ENCODE measurements around the gene B3GAT1.

B3GAT1 gene

GRCh38 chr11:134371436-134372185 lies 40.4 kb downstream of the B3GAT1 start:
- DNase-seq (ENCODE audit: low read depth) = no peak

GRCh38 chr11:134370526-134371435 lies 41.3 kb downstream of the B3GAT1 start:
- DNase-seq (ENCODE audit: low read depth) = no peak

GRCh38 chr11:134369656-134370525 lies 42.2 kb downstream of the B3GAT1 start:
- no peak for DNase-seq (ENCODE audit: low read depth)

GRCh38 chr11:134367781-134368180 lies 44.3 kb downstream of the B3GAT1 start:
- no peak for DNase-seq (ENCODE audit: low read depth)

DNA sequence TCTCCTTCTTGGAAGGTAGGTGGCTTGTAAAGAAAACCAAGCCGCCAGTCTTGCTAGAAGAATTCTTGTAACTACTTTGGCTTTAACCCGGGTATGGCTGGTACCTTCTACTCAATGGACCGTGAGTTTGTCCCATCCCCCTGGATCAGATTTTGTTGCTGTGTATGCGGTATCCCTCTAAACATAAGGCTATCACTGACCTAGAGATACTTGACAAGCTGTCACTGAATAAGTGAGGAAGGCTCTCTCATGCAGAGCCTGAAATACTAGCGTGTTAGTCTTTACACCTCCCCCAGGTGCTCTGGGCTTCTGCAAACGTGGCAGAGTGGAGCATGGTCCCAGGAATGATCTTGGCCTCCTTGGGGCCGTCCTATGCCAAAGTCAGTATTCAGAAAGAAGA lies 45.8 kb downstream of the B3GAT1 start:
- no peak for DNase-seq (ENCODE audit: low read depth)

DNA sequence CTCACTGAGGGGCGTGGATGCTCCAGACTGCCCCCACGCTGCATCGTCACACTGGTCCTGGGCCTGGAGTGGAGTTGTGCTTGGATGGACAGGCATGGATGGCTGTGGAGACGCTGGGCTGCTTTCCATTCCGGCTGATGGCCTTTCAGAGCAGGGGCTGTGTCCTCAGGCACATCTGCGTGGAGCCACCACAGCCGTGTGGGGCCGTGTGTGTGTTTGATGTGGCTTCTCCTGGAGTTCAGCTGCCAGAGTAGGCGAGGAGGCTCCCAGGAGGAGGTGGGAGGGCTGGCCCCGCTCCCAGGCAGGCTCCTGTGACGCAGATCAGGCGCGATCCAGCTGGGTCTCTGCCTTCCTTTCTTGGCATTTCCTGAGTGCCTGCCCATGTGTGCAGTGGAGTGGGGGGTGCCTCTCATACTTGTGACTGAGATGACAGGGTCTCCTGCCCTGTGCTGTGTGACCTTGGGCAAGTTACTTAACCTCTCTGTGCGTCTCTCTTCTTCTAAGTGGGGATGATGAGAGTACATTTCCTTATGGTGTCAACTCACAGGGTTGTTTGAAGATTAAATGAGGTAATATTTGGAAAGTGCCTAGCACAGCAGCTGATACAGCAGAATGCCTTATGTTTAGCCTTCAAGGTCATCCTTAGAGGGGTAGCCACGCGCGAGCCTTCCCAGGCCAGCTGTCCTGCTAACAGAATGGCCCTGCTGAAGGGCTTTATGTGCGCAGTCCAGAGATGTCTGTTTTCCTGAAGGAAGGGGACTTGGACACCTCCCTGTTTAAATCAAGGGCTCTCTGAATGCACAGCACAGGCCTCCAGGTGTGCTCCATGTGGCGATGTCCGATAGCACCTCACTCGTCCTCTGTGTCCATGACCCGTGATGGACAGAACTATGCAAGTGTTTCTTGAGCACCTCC lies 46.8 kb downstream of the B3GAT1 start:
- DNase-seq (ENCODE audit: low read depth) = no peak

- no peak for DNase-seq (ENCODE audit: low read depth)
Measured at GRCh38 chr11:134364261-134364660, 47.8 kb downstream of the B3GAT1 start.

DNA sequence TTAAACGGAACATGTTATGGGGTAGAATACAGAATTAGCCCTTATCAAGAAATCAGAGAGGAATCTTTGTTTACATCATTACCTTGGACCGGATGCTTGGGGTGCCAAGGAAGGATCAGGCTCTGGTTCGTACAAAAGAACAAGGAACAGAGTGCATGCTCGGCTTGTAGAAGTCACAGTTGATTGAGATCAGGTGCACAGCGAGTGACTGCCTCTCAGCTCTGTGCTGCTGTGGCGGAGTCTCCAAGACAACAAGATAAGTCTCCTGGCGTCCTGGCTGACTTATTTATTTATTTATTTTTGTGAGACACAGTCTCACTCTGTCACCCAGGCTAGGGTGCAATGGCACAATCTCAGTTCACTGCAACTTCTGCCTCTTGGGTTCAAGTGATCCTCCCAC lies 48.5 kb downstream of the B3GAT1 start:
- no peak for DNase-seq (ENCODE audit: low read depth)

GRCh38 chr11:134363161-134363560 lies 48.9 kb downstream of the B3GAT1 start:
- DNase-seq (ENCODE audit: low read depth) = no peak

- DNase-seq (ENCODE audit: low read depth) = no peak
Measured at GRCh38 chr11:134362192-134362901, 49.7 kb downstream of the B3GAT1 start.

GRCh38 chr11:134361661-134362060 lies 50.4 kb downstream of the B3GAT1 start:
- no peak for DNase-seq (ENCODE audit: low read depth)

DNA sequence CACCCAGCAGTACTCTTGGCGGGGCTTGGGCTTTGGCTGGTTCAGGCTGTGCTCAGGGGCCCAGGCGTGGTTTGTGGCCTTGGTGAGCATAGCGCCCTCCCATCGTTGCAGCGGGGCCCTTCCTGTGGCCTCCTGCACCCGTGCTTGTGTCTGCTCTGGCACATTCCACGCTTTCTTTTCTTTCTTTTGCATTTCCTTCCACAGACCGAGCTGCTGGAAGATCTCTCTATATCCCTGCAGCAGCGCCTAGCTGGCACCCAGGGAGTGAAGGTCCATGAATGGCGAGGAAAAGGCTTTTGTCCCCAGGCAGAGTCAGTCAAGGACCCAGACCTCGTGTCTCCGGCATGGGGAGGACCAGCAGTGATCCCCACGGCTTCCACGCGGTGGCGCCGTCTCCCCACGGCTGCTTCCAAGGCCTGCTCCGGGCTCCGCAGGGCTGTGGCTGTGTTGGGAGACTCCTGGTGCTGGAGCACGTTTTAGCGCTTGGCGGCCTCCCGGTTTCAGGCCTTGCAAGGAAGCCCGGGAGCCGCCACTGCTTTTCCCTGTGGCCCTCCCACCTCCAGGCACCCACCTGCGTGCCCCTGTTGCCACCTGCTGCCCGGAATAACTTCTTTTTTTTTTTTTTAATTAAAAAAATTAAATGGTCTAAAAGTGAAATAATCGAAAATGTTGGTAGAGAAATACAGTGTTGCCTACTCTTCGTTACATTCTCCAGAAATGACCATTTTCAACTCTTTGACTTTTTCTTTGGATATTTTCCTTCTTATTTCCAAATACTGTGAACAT lies 51.8 kb downstream of the B3GAT1 start:
- peak; percentile 61 for DNase-seq (ENCODE audit: low read depth)

- no peak for DNase-seq (ENCODE audit: low read depth)
Measured at GRCh38 chr11:134359646-134360045, 52.4 kb downstream of the B3GAT1 start.

DNA sequence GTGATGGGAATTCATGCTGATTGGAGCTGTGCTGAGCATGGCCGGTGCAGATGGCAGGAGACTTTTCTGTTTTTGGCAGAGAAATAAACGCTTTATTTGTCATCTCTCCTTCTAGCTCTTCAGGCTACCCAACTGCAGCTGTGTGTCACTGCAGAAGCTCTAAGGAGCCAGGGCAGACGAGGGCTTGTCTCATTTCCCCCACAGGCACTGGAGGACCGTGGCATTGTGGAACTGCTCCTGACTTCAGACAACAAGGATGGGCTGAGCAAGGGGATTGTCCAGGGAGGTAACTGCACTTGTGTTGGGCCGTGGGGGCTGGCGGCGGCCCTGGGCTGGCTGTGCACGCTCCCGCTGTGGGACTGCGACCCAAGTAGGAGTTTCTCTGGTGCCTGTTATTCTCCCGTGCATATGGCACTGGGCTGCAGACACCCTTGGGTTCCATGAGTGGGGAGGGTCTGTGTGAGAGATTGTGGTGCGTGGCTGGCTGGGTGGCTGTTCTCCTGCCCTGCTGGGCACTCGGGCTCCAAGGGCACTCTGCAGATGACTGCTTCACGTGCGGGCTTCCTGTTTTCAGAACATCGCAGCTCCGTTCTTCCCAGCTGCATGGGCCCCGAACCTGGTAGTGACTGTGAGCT lies 53.1 kb downstream of the B3GAT1 start:
- no peak for DNase-seq (ENCODE audit: low read depth)

DNA sequence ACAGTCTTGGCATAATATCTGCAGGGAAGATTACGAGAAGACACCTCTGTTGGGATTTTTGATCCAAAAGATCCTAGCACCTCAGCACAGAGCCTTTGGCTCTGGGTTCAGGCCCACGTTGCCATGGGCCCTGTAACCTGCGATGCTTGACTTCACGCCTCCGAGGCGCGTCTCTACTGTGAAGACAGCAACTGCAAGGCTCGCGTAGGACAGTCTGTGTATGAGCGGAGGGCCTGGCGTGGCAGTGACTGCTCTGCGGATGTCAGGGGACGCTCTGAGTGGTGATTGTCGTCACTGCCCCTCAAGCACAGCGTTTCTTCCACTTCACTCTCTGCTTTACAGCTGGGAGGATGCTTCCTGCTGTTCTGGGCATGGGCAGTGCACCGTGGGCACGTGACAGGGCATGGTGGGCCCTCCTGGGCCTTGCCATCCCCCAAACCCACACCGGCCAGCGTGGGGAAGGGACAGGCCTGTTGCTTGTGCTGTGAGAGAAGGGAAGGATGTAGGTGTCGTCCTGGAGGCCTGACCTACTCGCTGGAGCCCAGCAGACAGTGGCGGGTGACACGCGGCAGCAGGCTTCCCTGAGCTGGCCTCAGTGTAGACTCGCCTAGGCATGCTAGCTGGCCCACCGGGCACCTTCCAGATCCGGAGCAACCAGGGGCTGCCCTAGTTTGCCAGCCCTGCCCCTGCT lies 53.7 kb downstream of the B3GAT1 start:
- DNase-seq (ENCODE audit: low read depth) = no peak

DNA sequence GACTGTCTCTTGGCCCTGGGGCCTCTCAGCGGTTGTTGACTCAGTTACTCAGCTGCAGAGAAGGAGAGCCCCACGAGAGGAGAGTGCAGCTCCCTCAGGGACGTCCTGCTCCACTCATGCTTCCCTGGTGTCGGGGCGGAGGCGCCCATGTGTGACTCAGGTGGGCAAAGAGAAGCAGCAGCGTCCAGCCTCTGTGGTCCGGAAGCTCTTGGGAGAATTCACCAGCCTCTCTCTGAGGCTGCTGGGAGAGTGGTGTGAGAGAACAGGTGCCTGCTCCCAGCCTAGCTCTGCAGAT lies 54.5 kb downstream of the B3GAT1 start:
- DNase-seq (ENCODE audit: low read depth) = no peak

GRCh38 chr11:134356656-134357544 lies 55.1 kb downstream of the B3GAT1 start:
- DNase-seq (ENCODE audit: low read depth) = no peak

DNA sequence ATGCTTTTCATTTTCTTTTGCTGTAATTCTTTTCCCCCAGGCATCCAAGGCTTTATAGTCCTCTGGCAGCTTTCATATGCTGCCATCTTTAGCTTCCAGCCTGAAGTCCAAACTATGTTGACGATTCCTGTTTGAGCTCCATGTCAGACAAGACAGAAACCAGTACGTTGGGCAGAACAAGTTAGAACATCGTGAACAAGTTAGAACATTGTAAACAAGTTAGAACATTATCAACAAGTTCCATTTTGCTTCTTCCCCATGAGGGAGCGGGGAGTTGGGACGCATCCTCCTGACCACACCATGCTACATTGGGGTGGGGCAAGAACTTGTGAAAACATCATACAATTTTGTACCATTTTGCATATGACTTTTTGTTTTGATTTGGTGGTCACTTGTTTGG lies 56.4 kb downstream of the B3GAT1 start:
- DNase-seq (ENCODE audit: low read depth) = no peak

Measured in activated T-cell treated with anti-CD3 and anti-CD28 coated beads for 24 hours (primary cell).